ENCODE measurements around the gene TBC1D10B.

DNA sequence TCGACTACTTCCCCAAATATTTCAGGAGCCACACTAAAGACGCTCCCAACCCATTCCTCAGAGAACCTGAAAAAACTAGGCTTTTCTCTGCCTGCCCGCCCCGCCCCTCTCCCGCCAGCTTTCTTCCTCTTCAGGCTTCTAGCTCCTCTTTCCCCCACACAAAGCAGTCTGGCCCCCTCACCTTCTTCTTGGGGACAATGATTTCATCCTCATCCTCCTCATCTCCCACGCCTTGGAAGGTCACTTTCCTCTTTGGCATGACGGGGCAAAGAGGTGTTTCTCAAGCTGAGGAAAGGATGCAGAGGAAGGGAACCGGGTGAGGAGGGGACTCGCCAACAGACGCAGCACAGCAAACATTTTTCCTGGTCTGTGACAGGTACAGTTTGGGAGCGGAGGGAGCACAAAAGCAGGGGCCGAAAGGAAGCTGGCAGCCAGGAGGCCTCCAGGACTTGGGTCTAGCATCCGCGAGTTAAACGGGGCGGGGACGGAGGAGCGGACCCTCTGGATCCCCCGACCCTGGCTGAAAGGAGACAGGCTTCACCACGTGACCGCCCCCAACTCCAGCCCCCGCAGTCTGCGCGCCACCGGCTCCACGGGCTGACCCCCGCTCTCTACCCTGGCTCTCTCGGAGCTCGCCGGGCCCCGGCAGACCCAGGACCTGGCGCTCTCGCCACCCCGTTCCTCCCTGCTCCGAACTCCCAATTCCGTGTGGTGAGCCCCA, 15.7 kb downstream of the TBC1D10B start:
- TF ChIP-seq ZFP3 (CRISPR knock-in tag; IDR thresholded peaks at IDR 0.05), result no peak
- TF ChIP-seq, protein P1, sequence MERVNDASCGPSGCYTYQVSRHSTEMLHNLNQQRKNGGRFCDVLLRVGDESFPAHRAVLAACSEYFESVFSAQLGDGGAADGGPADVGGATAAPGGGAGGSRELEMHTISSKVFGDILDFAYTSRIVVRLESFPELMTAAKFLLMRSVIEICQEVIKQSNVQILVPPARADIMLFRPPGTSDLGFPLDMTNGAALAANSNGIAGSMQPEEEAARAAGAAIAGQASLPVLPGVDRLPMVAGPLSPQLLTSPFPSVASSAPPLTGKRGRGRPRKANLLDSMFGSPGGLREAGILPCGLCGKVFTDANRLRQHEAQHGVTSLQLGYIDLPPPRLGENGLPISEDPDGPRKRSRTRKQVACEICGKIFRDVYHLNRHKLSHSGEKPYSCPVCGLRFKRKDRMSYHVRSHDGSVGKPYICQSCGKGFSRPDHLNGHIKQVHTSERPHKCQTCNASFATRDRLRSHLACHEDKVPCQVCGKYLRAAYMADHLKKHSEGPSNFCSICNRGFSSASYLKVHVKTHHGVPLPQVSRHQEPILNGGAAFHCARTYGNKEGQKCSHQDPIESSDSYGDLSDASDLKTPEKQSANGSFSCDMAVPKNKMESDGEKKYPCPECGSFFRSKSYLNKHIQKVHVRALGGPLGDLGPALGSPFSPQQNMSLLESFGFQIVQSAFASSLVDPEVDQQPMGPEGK (CRISPR knock-in tag; IDR thresholded peaks at IDR 0.05; ENCODE audit: borderline replicate concordance), result no peak
- TF ChIP-seq ZFP30 (CRISPR knock-in tag; IDR thresholded peaks at IDR 0.05), result no peak
- no peak for TF ChIP-seq ESRRG (CRISPR knock-in tag; IDR thresholded peaks at IDR 0.05)
- TF ChIP-seq ARNTL (CRISPR knock-in tag; IDR thresholded peaks at IDR 0.05; ENCODE audit: borderline replicate concordance, low read depth), result no peak
- TF ChIP-seq, protein P2, sequence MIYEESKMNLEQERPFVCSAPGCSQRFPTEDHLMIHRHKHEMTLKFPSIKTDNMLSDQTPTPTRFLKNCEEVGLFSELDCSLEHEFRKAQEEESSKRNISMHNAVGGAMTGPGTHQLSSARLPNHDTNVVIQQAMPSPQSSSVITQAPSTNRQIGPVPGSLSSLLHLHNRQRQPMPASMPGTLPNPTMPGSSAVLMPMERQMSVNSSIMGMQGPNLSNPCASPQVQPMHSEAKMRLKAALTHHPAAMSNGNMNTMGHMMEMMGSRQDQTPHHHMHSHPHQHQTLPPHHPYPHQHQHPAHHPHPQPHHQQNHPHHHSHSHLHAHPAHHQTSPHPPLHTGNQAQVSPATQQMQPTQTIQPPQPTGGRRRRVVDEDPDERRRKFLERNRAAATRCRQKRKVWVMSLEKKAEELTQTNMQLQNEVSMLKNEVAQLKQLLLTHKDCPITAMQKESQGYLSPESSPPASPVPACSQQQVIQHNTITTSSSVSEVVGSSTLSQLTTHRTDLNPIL (CRISPR knock-in tag; IDR thresholded peaks at IDR 0.05; ENCODE audit: low read depth), result peak; percentile 33; the same call in 1 of the 2 replicates
- TF ChIP-seq RARB (CRISPR knock-in tag; IDR thresholded peaks at IDR 0.05), result no peak
- no peak for TF ChIP-seq BACH2 (CRISPR knock-in tag; IDR thresholded peaks at IDR 0.05; ENCODE audit: borderline replicate concordance)
- no peak for TF ChIP-seq PPARA (CRISPR knock-in tag; IDR thresholded peaks at IDR 0.05; ENCODE audit: borderline replicate concordance)
- TF ChIP-seq, protein P3, sequence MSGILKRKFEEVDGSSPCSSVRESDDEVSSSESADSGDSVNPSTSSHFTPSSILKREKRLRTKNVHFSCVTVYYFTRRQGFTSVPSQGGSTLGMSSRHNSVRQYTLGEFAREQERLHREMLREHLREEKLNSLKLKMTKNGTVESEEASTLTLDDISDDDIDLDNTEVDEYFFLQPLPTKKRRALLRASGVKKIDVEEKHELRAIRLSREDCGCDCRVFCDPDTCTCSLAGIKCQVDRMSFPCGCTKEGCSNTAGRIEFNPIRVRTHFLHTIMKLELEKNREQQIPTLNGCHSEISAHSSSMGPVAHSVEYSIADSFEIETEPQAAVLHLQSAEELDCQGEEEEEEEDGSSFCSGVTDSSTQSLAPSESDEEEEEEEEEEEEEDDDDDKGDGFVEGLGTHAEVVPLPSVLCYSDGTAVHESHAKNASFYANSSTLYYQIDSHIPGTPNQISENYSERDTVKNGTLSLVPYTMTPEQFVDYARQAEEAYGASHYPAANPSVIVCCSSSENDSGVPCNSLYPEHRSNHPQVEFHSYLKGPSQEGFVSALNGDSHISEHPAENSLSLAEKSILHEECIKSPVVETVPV (CRISPR knock-in tag; IDR thresholded peaks at IDR 0.05), result no peak
- no peak for TF ChIP-seq TOX (CRISPR knock-in tag; IDR thresholded peaks at IDR 0.05; ENCODE audit: borderline replicate concordance)
- TF ChIP-seq, protein P4, sequence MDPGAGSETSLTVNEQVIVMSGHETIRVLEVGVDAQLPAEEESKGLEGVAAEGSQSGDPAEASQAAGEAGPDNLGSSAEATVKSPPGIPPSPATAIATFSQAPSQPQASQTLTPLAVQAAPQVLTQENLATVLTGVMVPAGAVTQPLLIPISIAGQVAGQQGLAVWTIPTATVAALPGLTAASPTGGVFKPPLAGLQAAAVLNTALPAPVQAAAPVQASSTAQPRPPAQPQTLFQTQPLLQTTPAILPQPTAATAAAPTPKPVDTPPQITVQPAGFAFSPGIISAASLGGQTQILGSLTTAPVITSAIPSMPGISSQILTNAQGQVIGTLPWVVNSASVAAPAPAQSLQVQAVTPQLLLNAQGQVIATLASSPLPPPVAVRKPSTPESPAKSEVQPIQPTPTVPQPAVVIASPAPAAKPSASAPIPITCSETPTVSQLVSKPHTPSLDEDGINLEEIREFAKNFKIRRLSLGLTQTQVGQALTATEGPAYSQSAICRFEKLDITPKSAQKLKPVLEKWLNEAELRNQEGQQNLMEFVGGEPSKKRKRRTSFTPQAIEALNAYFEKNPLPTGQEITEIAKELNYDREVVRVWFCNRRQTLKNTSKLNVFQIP (CRISPR knock-in tag; IDR thresholded peaks at IDR 0.05; ENCODE audit: borderline replicate concordance, low read depth), result no peak

Measured in SK-N-SH treated with all-trans-retinoic acid at 6 μM for 48 hours (cell line).